ENCODE measurements around the gene NLE1. TPM values are rescaled to one million over a fixed set of nuclear protein-coding genes. Genes with fewer than 3 reads are reported as not detected.

The NLE1 gene
- total RNA-seq, 1 experiment from 2014 or later: 35.5 TPM

DNA sequence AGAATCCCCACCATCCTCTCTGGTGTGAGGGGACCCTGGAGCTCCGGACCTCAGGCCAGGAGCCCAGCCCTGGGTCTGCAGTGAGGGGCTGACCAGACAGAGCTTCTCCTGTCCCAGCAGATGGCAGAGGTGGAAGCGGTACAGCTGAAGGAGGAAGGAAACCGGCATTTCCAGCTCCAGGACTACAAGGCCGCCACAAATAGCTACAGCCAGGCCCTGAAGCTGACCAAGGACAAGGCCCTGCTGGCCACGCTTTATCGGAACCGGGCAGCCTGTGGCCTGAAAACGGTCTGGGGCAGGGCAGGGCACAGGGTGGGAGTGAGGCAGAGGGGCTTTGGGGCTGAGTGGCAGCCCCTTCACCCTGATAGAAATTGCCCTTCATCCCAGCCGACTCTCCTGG, 6.0 kb upstream of the NLE1 start:
- Histone ChIP-seq H3K36me3 (ENCODE audit: control insufficient read depth, insufficient read depth, low read length) (no peaks in the 10 kb centered on the region), H3K4me1 (ENCODE audit: control insufficient read depth, insufficient read depth, low read length) (no peaks in the 10 kb centered on the region), H3K27me3 (ENCODE audit: control insufficient read depth, insufficient read depth, low read length) (peaks cover 5% of the 10 kb centered on the region; the same call in 1 of the 2 replicates), H3K9me3 (ENCODE audit: control insufficient read depth, insufficient read depth, low read depth, low read length) (no peaks in the 10 kb centered on the region), H3K4me3 (ENCODE audit: low read depth in 2 of 2, low read length in 2 of 2) (no peak overlapping the region), H3K27ac (ENCODE audit: low read length) (no peak overlapping the region)
- no TSS peak for BruUV-seq (replicated peaks)
- intact Hi-C loops (cut with micrococcal nuclease; ENCODE audit: unreplicated experiment) (no loop called here), in situ Hi-C loops (cut with HindIII; ENCODE audit: low pct_unique_long_range_greater_than_20kb, low sequenced_read_pairs) (no loop called here)
- ATAC-seq (no peak), DNase-seq (ENCODE audit: low read depth, low spot score) (no peak)
- TF ChIP-seq POLR2AphosphoS5 (IDR thresholded peaks at IDR 0.05; ENCODE audit: low read depth, low read length) (no peak), TCF7L2 (IDR thresholded peaks at IDR 0.05; ENCODE audit: low read depth, low read length) (no peak), SIN3A (IDR thresholded peaks at IDR 0.05; ENCODE audit: borderline replicate concordance, insufficient read depth, low read depth, low read length) (no peak)
- TF ChIP-seq, protein P1, sequence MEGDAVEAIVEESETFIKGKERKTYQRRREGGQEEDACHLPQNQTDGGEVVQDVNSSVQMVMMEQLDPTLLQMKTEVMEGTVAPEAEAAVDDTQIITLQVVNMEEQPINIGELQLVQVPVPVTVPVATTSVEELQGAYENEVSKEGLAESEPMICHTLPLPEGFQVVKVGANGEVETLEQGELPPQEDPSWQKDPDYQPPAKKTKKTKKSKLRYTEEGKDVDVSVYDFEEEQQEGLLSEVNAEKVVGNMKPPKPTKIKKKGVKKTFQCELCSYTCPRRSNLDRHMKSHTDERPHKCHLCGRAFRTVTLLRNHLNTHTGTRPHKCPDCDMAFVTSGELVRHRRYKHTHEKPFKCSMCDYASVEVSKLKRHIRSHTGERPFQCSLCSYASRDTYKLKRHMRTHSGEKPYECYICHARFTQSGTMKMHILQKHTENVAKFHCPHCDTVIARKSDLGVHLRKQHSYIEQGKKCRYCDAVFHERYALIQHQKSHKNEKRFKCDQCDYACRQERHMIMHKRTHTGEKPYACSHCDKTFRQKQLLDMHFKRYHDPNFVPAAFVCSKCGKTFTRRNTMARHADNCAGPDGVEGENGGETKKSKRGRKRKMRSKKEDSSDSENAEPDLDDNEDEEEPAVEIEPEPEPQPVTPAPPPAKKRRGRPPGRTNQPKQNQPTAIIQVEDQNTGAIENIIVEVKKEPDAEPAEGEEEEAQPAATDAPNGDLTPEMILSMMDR (IDR thresholded peaks at IDR 0.05): no peak
- TF ChIP-seq, protein P2, sequence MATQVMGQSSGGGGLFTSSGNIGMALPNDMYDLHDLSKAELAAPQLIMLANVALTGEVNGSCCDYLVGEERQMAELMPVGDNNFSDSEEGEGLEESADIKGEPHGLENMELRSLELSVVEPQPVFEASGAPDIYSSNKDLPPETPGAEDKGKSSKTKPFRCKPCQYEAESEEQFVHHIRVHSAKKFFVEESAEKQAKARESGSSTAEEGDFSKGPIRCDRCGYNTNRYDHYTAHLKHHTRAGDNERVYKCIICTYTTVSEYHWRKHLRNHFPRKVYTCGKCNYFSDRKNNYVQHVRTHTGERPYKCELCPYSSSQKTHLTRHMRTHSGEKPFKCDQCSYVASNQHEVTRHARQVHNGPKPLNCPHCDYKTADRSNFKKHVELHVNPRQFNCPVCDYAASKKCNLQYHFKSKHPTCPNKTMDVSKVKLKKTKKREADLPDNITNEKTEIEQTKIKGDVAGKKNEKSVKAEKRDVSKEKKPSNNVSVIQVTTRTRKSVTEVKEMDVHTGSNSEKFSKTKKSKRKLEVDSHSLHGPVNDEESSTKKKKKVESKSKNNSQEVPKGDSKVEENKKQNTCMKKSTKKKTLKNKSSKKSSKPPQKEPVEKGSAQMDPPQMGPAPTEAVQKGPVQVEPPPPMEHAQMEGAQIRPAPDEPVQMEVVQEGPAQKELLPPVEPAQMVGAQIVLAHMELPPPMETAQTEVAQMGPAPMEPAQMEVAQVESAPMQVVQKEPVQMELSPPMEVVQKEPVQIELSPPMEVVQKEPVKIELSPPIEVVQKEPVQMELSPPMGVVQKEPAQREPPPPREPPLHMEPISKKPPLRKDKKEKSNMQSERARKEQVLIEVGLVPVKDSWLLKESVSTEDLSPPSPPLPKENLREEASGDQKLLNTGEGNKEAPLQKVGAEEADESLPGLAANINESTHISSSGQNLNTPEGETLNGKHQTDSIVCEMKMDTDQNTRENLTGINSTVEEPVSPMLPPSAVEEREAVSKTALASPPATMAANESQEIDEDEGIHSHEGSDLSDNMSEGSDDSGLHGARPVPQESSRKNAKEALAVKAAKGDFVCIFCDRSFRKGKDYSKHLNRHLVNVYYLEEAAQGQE (IDR thresholded peaks at IDR 0.05; ENCODE audit: insufficient read depth in 1 of 2, low read depth in 2 of 2, low read length in 1 of 2): no peak
- ChIA-PET POLR2A (no interaction called here), CTCF (interaction anchor here (0.7 kb wide), 1 partner anchor 385 kb away, joined by 3 read pairs; no protein-coding TSS in a partner anchor)

DNA sequence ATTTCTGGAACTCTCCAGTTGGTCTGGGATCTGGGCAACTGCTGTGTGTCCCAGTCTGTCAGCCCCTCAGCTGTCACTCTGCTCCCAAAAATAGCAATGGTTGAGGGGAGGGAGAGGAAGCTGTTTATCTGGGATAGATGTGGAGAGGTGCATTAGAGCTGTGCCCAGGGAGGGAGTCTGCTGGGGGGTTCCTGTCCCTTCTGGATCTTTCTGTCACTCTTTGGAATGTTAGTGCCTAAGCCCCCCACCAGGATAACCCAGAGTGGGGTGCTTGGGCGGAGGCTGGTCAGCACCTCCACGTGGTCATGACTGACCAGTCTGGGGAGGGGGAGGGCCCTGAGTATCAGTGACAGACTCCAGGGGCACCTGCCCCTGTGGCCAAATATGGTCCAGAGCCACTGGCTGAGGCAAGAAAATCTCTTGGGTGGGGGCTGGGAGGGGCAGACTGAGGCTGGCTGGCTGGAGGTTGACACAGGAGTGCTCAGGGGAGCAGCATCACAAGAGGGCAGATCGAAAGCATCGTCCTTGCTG, 5.3 kb upstream of the NLE1 start, which contains the start of gene UNC45B:
Gene UNC45B (plus strand): TSS at position 443 of the 531 bp plus-strand sequence. CDS start 447 bp downstream, outside the sequence.
- no peak for ATAC-seq
- H3K4me1 ChIP-seq (ENCODE audit: control insufficient read depth, insufficient read depth, low read length): no peaks in the 10 kb centered on the region
- no peak for DNase-seq (ENCODE audit: low read depth, low spot score)
- CTCF ChIA-PET: no interaction called here
- no TSS peak for BruUV-seq (replicated peaks)
- 0 out of 2 replicates have a peak, but pooled peaks cover 2% of the 10 kb centered on the region for H3K27me3 ChIP-seq (ENCODE audit: control insufficient read depth, insufficient read depth, low read length)
- intact Hi-C loops (cut with micrococcal nuclease; ENCODE audit: unreplicated experiment): no loop called here
- TF ChIP-seq, protein P1 (IDR thresholded peaks at IDR 0.05): no peak
- no peak for TF ChIP-seq SIN3A (IDR thresholded peaks at IDR 0.05; ENCODE audit: borderline replicate concordance, insufficient read depth, low read depth, low read length)
- TF ChIP-seq, protein P2 (IDR thresholded peaks at IDR 0.05; ENCODE audit: insufficient read depth in 1 of 2, low read depth in 2 of 2, low read length in 1 of 2): no peak
- TF ChIP-seq POLR2AphosphoS5 (IDR thresholded peaks at IDR 0.05; ENCODE audit: low read depth, low read length): no peak
- TF ChIP-seq TCF7L2 (IDR thresholded peaks at IDR 0.05; ENCODE audit: low read depth, low read length): no peak
- H3K36me3 ChIP-seq (ENCODE audit: control insufficient read depth, insufficient read depth, low read length): no peaks in the 10 kb centered on the region
- H3K4me3 ChIP-seq (ENCODE audit: low read depth in 2 of 2, low read length in 2 of 2): no peak within 1 kb of the TSS
- in situ Hi-C loops (cut with HindIII; ENCODE audit: low pct_unique_long_range_greater_than_20kb, low sequenced_read_pairs): no loop called here
- H3K27ac ChIP-seq (ENCODE audit: low read length): no peak within 1 kb of the TSS
- POLR2A ChIA-PET: interaction anchor here (0.6 kb wide), 1 partner anchor 534 kb away, joined by 3 read pairs; no protein-coding TSS in a partner anchor
- no peaks in the 10 kb centered on the region for H3K9me3 ChIP-seq (ENCODE audit: control insufficient read depth, insufficient read depth, low read depth, low read length)
